Stimulated activated CD8-positive, alpha-beta memory T cell treated with anti-CD3 and anti-CD28 coated beads, Interleukin-15, amount 100 ng/mL, for 4 hours (primary cell): ENCODE data around the gene ZNF431.
"Not testable (repeated sequence)": the region's sequence is repeated elsewhere in the genome, so short reads cannot be mapped to it uniquely, and the experiment has no call there.

Source experiments
- DNase-seq, 2 donors: peaks; one replicate each; pipeline ENCODE4 v3.0.0-alpha.2; 2020; ENCODE audit warnings: low read depth in 2 of 2

The ZNF431 gene

DNA sequence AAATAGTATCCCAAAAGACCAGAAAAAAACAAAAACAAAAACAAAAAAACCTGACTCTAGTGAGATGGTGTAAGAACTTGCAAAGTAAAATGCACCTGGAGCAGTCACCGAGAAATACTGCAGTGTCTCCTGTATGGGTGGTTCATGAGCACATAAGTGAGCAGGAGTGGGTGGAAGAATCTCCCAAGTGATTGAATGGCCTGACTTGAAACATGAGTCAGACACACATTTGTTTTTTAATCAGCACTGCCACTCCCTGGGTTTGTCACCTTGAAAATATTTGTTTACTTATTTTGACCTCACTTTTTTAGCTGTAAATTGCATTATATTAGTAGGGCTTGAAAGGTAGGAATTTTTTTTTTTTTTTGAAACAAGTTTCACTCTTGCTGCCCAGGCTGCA is 2.0 kb downstream of the ZNF431 start:
- no peak for DNase-seq

DNA sequence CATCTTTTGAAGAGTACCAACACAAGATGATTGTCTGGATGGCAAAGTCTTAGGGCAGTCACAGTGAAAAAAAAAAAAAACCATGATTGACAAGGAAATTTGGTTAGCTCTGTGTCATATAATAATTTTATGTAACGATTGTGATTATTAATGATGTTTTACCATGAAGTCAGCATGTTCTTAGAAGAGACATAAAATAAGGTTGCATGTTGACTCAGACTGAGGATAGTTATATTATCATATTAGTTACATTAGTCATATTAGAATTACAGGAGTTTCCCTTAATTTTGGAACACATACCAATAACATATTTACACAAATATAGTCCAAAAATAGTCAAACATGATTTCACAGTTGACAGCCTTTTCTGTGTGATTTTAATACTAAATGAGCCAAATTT is 5.7 kb downstream of the ZNF431 start:
- no peak for DNase-seq

GRCh38 chr19:21148681-21149080 is 6.8 kb downstream of the ZNF431 start:
- no peak for DNase-seq

GRCh38 chr19:21149877-21150276 is 8.0 kb downstream of the ZNF431 start:
- no peak for DNase-seq

DNA sequence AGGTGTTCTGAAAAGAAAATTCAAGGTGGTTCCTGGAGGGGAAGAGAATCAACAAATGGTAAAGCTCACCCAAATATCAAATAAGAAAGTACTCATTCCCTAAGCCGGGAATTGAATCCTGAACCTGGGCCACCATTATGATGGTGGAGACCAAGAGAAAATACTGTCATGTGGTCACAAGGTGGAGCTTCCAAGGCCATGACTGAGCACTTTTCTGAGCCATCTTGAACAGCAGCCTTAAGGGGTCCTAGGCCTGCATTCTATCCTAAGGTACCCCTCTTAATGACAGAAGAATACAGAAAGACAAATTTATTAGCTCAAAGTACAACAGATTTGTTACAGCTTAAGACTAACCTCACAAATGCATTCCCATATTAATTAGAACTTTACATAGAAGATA is 9.6 kb downstream of the ZNF431 start:
- no peak for DNase-seq

- DNase-seq: no peak
Observed at GRCh38 chr19:21158523-21159135, 16.8 kb downstream of the ZNF431 start.

GRCh38 chr19:21164541-21164940 is 22.7 kb downstream of the ZNF431 start:
- no peak for DNase-seq

- no peak for DNase-seq
Observed at GRCh38 chr19:21166436-21166835, 24.6 kb downstream of the ZNF431 start.

- DNase-seq: no peak
Observed at GRCh38 chr19:21197590-21198295, 55.9 kb downstream of the ZNF431 start.

GRCh38 chr19:21202865-21203494 is 61.1 kb downstream of the ZNF431 start:
- DNase-seq: no peak

DNA sequence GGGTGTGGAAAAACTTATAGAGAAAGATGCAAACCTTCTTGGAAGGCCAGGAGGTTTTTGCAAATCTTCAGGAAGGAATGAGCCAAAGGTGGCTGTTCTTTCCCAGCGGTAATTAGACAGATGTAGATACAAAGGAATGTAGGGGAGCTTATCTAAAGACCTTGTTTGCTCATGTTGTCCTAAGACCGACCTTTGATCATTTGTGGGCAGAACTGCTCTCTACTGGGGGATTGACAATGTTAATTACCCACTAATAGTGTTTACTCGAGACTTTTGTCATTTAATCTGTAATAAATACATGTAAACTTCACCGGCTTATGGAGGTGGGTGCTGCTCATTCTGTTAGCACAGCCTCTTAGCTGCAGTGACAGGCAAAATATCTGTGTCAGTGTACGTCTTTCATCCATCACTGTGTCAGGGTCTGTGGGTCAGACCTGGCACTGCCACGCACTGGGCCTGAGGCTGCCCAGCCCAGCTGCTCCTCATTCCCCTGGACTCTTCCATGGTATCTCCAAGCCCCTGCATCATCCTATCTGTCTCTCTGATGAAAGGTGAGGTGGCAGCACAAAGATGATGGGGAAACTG is 68.3 kb downstream of the ZNF431 start:
- no peak for DNase-seq

DNA sequence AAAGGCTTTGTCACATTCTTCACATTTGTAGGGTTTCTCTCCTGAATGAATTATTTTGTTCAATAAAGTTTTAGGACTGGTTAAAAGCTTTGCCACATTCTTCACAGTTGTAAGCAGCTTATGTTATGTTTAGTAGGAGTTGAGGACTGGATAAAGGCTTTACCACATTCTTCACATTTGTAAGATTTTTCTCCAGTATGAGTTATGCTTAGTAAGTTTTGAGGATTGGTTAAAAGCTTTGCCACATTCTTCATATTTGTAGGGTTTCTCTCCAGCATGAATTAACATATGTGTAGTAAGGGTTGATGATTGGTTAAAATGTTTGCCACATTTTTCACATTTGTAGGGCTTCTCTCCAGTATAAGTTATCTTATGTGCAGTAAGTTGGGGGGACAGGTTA is 79.9 kb downstream of the ZNF431 start:
- DNase-seq: no peak

- not testable (repeated sequence) for DNase-seq
Observed at GRCh38 chr19:21229938-21230337, 88.1 kb downstream of the ZNF431 start.

DNA sequence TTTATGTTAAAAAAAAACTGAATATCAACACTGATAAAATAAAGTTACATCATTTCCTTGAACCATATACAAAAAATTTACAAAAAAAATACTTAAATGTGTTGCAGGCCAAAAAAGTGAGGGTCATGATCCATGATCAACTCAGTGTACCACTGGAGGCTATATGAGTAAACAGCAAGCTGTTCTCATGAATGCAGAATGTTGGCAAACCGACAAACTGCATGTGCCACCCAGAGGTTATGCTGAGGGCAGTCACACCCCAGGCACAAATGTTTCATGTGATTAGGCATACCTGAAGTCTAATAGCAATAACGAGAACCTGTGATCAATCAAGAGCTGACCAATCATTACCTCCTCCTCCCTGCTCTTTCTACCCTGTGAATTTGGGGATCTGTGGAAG is 91.9 kb downstream of the ZNF431 start:
- no peak for DNase-seq

DNA sequence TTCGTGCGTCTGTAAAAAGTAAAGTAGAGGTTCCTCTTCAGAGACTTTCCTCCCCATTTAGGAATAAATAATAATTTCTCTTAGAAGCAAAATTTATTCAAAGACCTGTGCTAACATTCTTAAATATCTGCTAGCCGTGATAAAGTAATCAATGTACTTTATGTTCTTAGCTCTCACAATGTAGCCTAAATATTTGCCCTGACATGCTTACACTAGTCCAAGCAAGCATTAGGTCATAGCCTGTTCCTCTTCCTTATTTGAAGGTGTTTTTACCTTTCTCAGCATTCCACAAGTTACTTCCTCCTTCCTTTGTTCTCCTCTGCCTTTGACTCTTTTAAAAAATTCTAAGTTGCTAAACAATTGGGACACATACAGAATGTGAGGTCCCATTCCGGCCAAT is 94.9 kb downstream of the ZNF431 start:
- DNase-seq: not testable (repeated sequence)

GRCh38 chr19:21238670-21239069 is 96.8 kb downstream of the ZNF431 start:
- no peak for DNase-seq
